Neural crest cell (in vitro differentiated cells): ENCODE measurements around the gene P2RY1. TPM values are rescaled to one million over a fixed set of nuclear protein-coding genes. Genes with fewer than 3 reads are reported as not detected.

ENCODE experiments used
- DNase-seq: peaks from one replicate; pipeline ENCODE4 v3.0.0; 2021; ENCODE audit warnings: low read depth, mixed read lengths, low spot score
- H3K27ac Mint-ChIP-seq: one replicate; pipeline ENCODE4 v1.8.0; 2021; ENCODE audit warnings: mild to moderate bottlenecking, mixed read lengths; ENCODE audit not compliant: unreplicated experiment
- H3K27me3 Mint-ChIP-seq: 2 replicates; pipeline ENCODE4 v1.8.0; 2021; ENCODE audit warnings: low read depth, mild to moderate bottlenecking, mixed read lengths
- H3K36me3 Mint-ChIP-seq: 2 replicates; pipeline ENCODE4 v1.8.0; 2021; ENCODE audit warnings: low read depth, mild to moderate bottlenecking, mixed read lengths
- H3K4me1 Mint-ChIP-seq: 2 replicates; pipeline ENCODE4 v1.8.0; 2021; ENCODE audit warnings: mixed read lengths
- H3K4me3 Mint-ChIP-seq: one replicate; pipeline ENCODE4 v1.8.0; 2021; ENCODE audit warnings: mild to moderate bottlenecking, mixed read lengths
- H3K9me3 Mint-ChIP-seq: 2 replicates; pipeline ENCODE4 v1.8.0; 2021; ENCODE audit warnings: mixed read lengths
- CTCF ChIP-seq: fragments of 200-600 bp; sonication (generic); conservative IDR thresholded peaks from 2 replicates; pipeline ENCODE4 v1.5.0; 2021; ENCODE audit warnings: antibody characterized with exemption, mild to moderate bottlenecking
- long read RNA-seq: library from polyadenylated mRNA; unstranded; transcript quantifications from one replicate; pipeline ENCODE4 v2.0.0, GENCODE V29; 2020
- total RNA-seq: library from RNA; stranded (reverse); gene quantifications from 2 replicates; pipeline ENCODE4 v1.2.1, GENCODE V29; 2021

Gene P2RY1
- total RNA-seq = 8.6 and 9.0 TPM in 2 replicates
- long read RNA-seq, full-length matches to known transcripts = 16 of 16 reads
- long read RNA-seq, partial matches to known transcripts = 0 of 16 reads
- long read RNA-seq, other reads (novel, unspliced or antisense) = 0 of 16 reads

- Mint-ChIP-seq H3K36me3 (peaks cover 11% of the 10 kb centered on the region), H3K27me3 (peaks cover 11% of the 10 kb centered on the region), H3K4me1 (peaks cover 44% of the 10 kb centered on the region), H3K27ac (peak within 1 kb of the TSS; percentile 99), H3K4me3 (peak within 1 kb of the TSS; percentile 99), H3K9me3 (no peaks in the 10 kb centered on the region)
- DNase-seq = peak; percentile 69
- peak; percentile 51 for TF ChIP-seq CTCF
Measured at GRCh38 chr3:152834776-152835600, at the start of gene P2RY1. P2RY1 (plus strand) TSS chr3:152835131; CDS start chr3:152835783, 652 bp downstream.

GRCh38 chr3:152786977-152787681 is 47.8 kb upstream of the P2RY1 start:
- Mint-ChIP-seq H3K36me3 (no peaks in the 10 kb centered on the region), H3K27me3 (no peaks in the 10 kb centered on the region), H3K4me1 (peaks cover 4% of the 10 kb centered on the region), H3K4me3 (no peak overlapping the region), H3K27ac (no peak overlapping the region), H3K9me3 (peaks cover 10% of the 10 kb centered on the region)
- no peak for TF ChIP-seq CTCF
- DNase-seq = no peak

- peaks cover 10% of the 10 kb centered on the region for H3K9me3 Mint-ChIP-seq
- no peak for TF ChIP-seq CTCF
- no peaks in the 10 kb centered on the region for H3K4me1 Mint-ChIP-seq
- H3K4me3 Mint-ChIP-seq = no peak overlapping the region
- no peaks in the 10 kb centered on the region for H3K36me3 Mint-ChIP-seq
- no peaks in the 10 kb centered on the region for H3K27me3 Mint-ChIP-seq
- no peak for DNase-seq
- H3K27ac Mint-ChIP-seq = no peak overlapping the region
Measured at GRCh38 chr3:152790651-152791387, 44.1 kb upstream of the P2RY1 start.

GRCh38 chr3:152793969-152794368 is 41.0 kb upstream of the P2RY1 start:
- Mint-ChIP-seq H3K9me3 (peaks cover 7% of the 10 kb centered on the region), H3K36me3 (peaks cover 4% of the 10 kb centered on the region), H3K27me3 (no peaks in the 10 kb centered on the region), H3K27ac (no peak overlapping the region), H3K4me1 (no peaks in the 10 kb centered on the region), H3K4me3 (no peak overlapping the region)
- no peak for DNase-seq
- no peak for TF ChIP-seq CTCF

GRCh38 chr3:152797751-152798432 is 37.0 kb upstream of the P2RY1 start:
- Mint-ChIP-seq H3K36me3 (peaks cover 4% of the 10 kb centered on the region), H3K27ac (no peak overlapping the region), H3K4me1 (no peaks in the 10 kb centered on the region), H3K4me3 (no peak overlapping the region), H3K27me3 (no peaks in the 10 kb centered on the region), H3K9me3 (peaks cover 9% of the 10 kb centered on the region)
- no peak for TF ChIP-seq CTCF
- no peak for DNase-seq
